GM18502 (cell line): ENCODE measurements around the gene CDH4.

ENCODE experiments used
- ATAC-seq: cut with Tn5 transposase; IDR thresholded peaks from one replicate; pipeline ENCODE4 v1.9.1; 2021; ENCODE audit warnings: mild to moderate bottlenecking; ENCODE audit not compliant: unreplicated experiment, poor library complexity

Gene CDH4

DNA sequence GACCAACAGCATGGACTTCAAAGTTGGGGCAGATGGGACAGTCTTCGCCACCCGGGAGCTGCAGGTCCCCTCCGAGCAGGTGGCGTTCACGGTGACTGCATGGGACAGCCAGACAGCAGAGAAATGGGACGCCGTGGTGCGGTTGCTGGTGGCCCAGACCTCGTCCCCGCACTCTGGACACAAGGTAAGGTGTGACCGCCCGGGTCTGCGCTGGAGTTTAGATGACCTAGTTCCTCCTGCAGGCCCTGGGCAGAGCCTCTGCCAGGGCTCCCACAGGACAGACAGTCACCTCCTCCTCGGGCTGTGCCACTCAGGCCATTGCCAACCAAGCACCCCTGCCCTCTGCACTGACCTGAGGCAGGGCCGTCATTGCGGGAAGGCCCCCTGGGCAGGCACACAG lies 491.5 kb downstream of the CDH4 start:
- ATAC-seq, result no peak

DNA sequence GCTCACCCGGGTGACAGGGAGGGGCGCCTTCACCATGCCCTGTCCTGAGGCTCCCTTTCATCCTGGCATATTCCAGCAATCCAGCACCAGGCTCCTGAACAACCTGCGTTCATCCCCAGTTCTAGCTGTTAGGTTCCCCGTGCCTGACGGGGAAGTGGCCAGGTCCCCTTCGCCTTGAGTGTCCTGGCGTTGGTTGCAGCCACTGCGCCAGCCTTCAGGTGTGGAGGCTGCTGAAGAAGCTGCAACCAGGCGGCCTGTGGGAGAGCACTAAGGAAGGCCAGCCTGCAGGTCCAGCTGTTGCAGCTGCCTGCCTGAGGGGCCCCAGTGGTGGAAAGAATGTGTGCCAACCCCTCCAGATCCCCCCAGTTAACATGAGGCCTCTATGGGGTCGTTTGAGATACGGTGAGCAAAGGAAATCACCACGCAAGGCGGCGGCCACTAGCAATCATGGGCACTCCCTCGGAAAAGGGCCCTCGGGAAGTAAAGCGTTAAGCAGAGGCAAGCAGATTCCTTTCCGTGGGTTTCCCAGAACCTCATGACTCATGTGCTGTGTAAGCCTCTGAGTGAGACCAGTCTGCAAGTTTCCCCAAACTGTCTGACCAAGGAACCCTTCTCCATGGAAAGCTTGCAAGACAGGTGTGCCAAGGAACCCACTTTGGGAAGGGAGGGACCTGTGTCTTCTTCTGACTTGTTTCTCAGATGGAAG lies 492.8 kb downstream of the CDH4 start:
- no peak for ATAC-seq

- no peak for ATAC-seq
These were observed 493.5 kb downstream of the CDH4 start for GRCh38 chr20:61745397-61746146.

DNA sequence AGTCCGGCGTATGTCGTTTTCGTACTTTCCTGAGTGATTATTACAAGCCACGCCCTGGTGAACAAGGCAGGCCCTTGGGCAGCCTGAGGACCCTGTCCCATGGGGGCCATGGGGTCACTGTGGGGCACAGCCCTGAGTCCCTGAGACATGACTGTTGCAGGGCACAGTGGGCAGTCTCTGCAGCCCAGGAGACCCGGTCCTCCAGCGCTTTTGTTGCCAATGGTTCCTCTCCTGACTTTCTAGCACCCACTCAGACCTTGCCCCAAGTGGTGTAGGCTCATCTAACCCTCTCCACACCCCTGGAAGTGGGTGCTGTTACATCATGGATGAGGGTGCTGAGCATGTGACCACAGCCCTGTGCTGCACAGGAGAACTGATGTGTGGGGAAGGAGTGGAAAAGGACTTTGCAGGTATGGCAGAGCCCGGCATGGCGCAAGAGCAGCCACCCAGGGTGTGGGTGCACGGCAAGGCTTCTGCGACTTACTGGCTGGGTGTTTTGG lies 494.1 kb downstream of the CDH4 start:
- no peak for ATAC-seq

- no peak for ATAC-seq
These were observed 494.7 kb downstream of the CDH4 start for GRCh38 chr20:61746781-61747180.

- ATAC-seq, result no peak
These were observed 496.3 kb downstream of the CDH4 start for GRCh38 chr20:61748376-61748775.

GRCh38 chr20:61749406-61750075 lies 497.5 kb downstream of the CDH4 start:
- no peak for ATAC-seq

GRCh38 chr20:61750093-61750492 lies 498.0 kb downstream of the CDH4 start:
- ATAC-seq, result no peak

GRCh38 chr20:61752576-61752975 lies 500.5 kb downstream of the CDH4 start:
- ATAC-seq, result no peak

- no peak for ATAC-seq
These were observed 501.4 kb downstream of the CDH4 start for GRCh38 chr20:61753316-61753942.

- ATAC-seq, result no peak
These were observed 502.2 kb downstream of the CDH4 start for GRCh38 chr20:61753987-61754956.

DNA sequence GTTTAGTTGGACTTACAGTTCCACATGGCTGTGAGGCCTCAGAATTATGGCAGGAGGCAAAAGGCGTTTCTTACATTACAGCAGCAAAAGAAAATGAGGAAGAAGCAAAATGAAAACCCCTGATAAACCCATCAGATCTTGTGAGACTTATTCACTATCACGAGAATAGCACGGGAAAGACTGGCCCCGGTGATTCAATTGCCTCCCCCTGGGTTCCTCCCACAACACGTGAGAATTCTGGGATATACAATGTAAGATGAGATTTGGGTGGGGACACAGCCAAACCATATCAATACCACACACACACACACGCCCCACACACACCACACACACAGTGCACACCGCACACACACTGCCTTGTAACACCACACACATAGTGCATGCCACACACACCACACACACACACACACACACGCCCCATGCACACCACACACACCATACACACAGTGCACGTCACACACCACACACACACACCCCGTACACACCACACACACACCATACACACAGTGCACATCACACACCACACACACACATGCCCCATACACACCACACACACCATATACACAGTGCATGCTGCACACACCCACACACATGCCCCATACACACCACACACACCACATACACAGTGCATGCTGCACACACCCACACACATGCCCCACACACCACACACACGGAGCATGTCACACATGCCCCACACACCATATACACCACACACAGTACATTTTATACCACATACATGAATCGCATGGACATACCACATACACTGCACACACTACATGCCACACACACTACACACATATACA lies 503.1 kb downstream of the CDH4 start:
- no peak for ATAC-seq

GRCh38 chr20:61755971-61756845 lies 504.1 kb downstream of the CDH4 start:
- ATAC-seq, result no peak

GRCh38 chr20:61756966-61757677 lies 505.1 kb downstream of the CDH4 start:
- no peak for ATAC-seq

- ATAC-seq, result no peak
These were observed 505.9 kb downstream of the CDH4 start for GRCh38 chr20:61757678-61758563.

DNA sequence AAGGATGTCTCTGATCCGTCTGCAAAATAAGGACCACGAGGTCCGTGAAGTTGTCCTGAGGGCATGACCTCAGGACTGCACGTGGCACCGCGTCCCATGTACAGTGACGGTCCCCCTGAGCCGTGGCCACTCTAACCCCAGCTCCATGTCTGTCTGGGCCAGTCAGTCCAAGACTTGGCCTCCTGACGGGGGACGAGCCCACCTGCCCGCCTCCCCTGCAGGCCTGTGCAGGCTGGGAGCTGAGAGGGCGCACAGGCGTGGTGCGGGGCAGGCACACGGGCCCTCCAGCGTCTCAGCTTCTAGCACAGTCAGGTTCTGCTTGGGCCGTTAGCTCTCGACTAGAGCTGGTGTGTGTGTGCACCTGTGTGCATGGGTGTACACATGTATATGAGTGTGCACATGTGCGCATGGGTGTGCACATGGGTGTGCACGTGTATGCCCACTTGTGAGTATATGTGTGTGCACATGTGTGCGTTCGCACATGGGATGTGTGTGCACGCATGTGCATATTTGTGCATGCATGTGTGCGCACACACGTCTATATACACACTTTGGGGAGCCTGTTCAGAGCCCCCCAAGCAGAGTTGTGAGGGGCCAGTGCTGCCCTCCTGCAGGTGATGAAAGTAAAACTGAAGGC lies 506.6 kb downstream of the CDH4 start:
- ATAC-seq, result no peak
